Measurements from ENCODE around the gene DUSP7.

The DUSP7 gene

GRCh38 chr3:52069855-52070254, 13.5 kb upstream of the DUSP7 start:
- ChIA-PET CTCF (no interaction called here), POLR2A (no interaction called here)
- no peak for TF ChIP-seq CTCF (IDR thresholded peaks at IDR 0.05; ENCODE audit: control extremely low read depth, extremely low read depth, low read depth, missing control alignments)
- no peak for DNase-seq (ENCODE audit: extremely low spot score)

- POLR2A ChIA-PET: no interaction called here
- CTCF ChIA-PET: no interaction called here
- no peak for DNase-seq (ENCODE audit: extremely low spot score)
- no peak for TF ChIP-seq CTCF (IDR thresholded peaks at IDR 0.05; ENCODE audit: control extremely low read depth, extremely low read depth, low read depth, missing control alignments)
Observed at GRCh38 chr3:52069135-52069534, 12.8 kb upstream of the DUSP7 start.

- no peak for TF ChIP-seq CTCF (IDR thresholded peaks at IDR 0.05; ENCODE audit: control extremely low read depth, extremely low read depth, low read depth, missing control alignments)
- CTCF ChIA-PET: no interaction called here
- POLR2A ChIA-PET: no interaction called here
- no peak for DNase-seq (ENCODE audit: extremely low spot score)
Observed at GRCh38 chr3:52068730-52069129, 12.4 kb upstream of the DUSP7 start.

GRCh38 chr3:52068055-52068571, 11.7 kb upstream of the DUSP7 start:
- TF ChIP-seq CTCF (IDR thresholded peaks at IDR 0.05; ENCODE audit: control extremely low read depth, extremely low read depth, low read depth, missing control alignments): no peak
- CTCF ChIA-PET: interaction anchor here (1.1 to 1.6 kb wide), 2 partner anchors 10 to 14 kb away, joined by 3 to 13 read pairs; no protein-coding TSS in a partner anchor
- DNase-seq (ENCODE audit: extremely low spot score): no peak
- POLR2A ChIA-PET: no interaction called here

GRCh38 chr3:52067526-52067925, 11.2 kb upstream of the DUSP7 start:
- POLR2A ChIA-PET: no interaction called here

GRCh38 chr3:52067046-52067445, 10.7 kb upstream of the DUSP7 start:
- CTCF ChIA-PET: interaction anchor here (1.0 to 1.6 kb wide), 4 partner anchors 11 to 57 kb away, joined by 3 to 13 read pairs (median 4); no protein-coding TSS in a partner anchor
- POLR2A ChIA-PET: no interaction called here
- TF ChIP-seq CTCF (IDR thresholded peaks at IDR 0.05; ENCODE audit: control extremely low read depth, extremely low read depth, low read depth, missing control alignments): no peak
- DNase-seq (ENCODE audit: extremely low spot score): no peak

More at GRCh38 chr3:52067526-52067925, 11.2 kb upstream of the DUSP7 start:
- TF ChIP-seq CTCF (IDR thresholded peaks at IDR 0.05; ENCODE audit: control extremely low read depth, extremely low read depth, low read depth, missing control alignments): no peak
- DNase-seq (ENCODE audit: extremely low spot score): no peak
- CTCF ChIA-PET: interaction anchor here (1.0 to 1.6 kb wide), 4 partner anchors 10 to 56 kb away, joined by 3 to 13 read pairs (median 4); no protein-coding TSS in a partner anchor
